Measurements from ENCODE around the gene ZNF556. TPM values are rescaled to one million over a fixed set of nuclear protein-coding genes. Genes with fewer than 3 reads are reported as not detected.

ZNF556 gene
- total RNA-seq, 4 donors from 2014 or later = not detected

DNA sequence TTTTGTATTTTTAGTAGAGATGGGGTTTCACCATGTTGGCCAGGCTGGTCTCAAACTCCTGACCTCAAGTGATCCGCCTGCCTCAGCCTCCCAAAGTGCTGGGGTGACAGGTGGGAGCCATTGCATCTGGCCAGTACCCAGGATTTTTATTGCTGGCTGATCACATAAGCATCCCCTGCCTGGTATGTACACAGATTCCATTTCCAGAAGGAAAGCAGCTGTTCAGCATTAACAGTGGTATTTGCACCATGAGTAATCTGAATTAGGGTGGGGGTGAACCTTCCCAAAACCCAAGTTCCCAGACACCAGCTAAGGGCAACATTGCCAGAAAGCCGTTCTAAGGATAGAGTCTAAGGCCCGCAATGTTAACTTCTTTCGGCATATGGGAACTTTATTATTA, 18.5 kb upstream of the ZNF556 start:
- H3K9me3 ChIP-seq = peaks cover 0 to 33% (median 10%) of the 10 kb centered on the region in 4 donors
- no peak overlapping the region for H3K27ac ChIP-seq
- no peaks in the 10 kb centered on the region for H3K27me3 ChIP-seq
- H3K4me1 ChIP-seq = no peaks in the 10 kb centered on the region
- TF ChIP-seq POLR2A (IDR thresholded peaks at IDR 0.05) = no peak
- TF ChIP-seq, protein P1, sequence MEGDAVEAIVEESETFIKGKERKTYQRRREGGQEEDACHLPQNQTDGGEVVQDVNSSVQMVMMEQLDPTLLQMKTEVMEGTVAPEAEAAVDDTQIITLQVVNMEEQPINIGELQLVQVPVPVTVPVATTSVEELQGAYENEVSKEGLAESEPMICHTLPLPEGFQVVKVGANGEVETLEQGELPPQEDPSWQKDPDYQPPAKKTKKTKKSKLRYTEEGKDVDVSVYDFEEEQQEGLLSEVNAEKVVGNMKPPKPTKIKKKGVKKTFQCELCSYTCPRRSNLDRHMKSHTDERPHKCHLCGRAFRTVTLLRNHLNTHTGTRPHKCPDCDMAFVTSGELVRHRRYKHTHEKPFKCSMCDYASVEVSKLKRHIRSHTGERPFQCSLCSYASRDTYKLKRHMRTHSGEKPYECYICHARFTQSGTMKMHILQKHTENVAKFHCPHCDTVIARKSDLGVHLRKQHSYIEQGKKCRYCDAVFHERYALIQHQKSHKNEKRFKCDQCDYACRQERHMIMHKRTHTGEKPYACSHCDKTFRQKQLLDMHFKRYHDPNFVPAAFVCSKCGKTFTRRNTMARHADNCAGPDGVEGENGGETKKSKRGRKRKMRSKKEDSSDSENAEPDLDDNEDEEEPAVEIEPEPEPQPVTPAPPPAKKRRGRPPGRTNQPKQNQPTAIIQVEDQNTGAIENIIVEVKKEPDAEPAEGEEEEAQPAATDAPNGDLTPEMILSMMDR (IDR thresholded peaks at IDR 0.05) = no peak
- DNase-seq = no peak
- no peak overlapping the region for H3K4me3 ChIP-seq
- H3K36me3 ChIP-seq = peaks cover 0 to 34% (median 8%) of the 10 kb centered on the region in 3 donors

DNA sequence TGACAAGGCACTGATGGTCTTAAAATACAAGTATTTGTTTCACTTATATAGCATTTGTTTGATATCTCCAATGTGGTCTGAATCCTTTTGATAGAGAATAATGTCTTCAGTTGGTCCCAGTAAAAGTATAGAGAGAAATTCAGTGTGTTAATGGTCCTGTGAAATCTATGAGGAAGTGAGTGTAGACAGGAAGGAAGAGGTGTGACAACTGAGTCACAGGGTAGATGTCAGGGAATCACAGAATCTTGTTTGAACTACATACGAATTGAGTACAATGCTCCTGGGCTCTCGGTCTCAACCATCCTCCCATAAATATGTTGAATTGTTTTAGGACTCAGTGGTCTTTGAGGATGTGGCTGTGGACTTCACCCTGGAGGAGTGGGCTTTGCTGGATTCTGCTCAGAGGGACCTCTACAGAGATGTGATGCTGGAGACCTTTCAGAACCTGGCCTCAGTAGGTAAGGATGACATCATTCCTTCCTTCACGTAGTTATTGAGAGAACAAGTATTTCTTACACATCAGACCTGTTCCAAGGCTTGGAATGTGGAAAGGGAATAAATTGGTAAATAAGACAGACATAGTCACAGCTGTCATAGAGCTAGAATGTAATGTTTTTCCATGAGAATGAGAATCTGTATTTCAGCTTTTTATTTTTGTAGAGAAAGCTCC, 16.7 kb upstream of the ZNF556 start:
- DNase-seq = no peak
- H3K9me3 ChIP-seq = peaks cover 0 to 49% (median 10%) of the 10 kb centered on the region in 4 donors
- TF ChIP-seq POLR2A (IDR thresholded peaks at IDR 0.05) = no peak
- TF ChIP-seq, protein P1 (IDR thresholded peaks at IDR 0.05) = no peak

DNA sequence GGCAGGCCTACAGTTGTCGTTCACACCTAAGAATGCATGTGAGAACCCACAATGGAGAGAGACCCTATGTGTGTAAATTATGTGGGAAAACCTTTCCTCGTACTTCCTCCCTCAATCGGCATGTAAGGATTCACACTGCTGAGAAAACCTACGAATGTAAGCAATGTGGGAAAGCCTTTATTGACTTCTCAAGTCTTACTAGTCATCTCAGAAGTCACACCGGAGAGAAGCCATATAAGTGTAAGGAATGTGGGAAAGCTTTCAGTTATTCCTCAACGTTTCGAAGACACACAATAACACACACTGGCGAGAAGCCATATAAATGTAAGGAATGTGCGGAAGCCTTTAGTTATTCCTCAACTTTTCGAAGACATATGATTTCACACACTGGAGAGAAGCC, 14.5 kb upstream of the ZNF556 start:
- no peaks in the 10 kb centered on the region for H3K4me1 ChIP-seq
- no peak overlapping the region for H3K4me3 ChIP-seq
- no peak overlapping the region for H3K27ac ChIP-seq
- no peak for DNase-seq
- H3K27me3 ChIP-seq = no peaks in the 10 kb centered on the region
- H3K36me3 ChIP-seq = peaks cover 0 to 47% (median 8%) of the 10 kb centered on the region in 3 donors
- H3K9me3 ChIP-seq = peaks cover 0 to 57% (median 10%) of the 10 kb centered on the region in 4 donors
- TF ChIP-seq, protein P1 (IDR thresholded peaks at IDR 0.05) = no peak
- no peak for TF ChIP-seq POLR2A (IDR thresholded peaks at IDR 0.05)

More for the DNA sequence above, 16.7 kb upstream of the ZNF556 start:
- Histone ChIP-seq H3K36me3 (peaks cover 0 to 47% (median 8%) of the 10 kb centered on the region in 3 donors), H3K27ac (no peak overlapping the region), H3K27me3 (no peaks in the 10 kb centered on the region), H3K4me3 (no peak overlapping the region), H3K4me1 (no peaks in the 10 kb centered on the region)

DNA sequence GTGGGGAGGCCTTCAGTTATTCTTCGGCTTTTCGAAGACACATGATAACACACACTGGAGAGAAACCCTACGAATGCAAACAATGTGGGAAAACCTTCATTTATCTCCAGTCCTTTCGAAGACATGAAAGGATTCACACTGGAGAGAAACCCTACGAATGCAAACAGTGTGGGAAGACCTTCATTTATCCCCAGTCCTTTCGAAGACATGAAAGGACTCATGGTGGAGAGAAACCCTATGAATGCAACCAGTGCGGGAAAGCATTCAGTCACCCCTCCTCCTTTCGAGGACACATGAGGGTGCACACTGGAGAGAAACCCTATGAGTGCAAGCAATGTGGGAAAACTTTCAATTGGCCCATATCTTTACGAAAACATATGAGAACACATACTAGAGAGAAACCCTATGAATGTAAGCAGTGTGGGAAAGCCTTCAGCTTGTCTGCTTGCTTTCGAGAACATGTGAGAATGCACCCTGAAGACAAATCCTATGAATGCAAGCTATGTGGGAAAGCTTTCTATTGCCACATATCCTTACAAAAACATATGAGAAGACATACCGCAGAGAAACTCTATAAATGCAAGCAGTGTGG, 14.0 kb upstream of the ZNF556 start:
- Histone ChIP-seq H3K9me3 (peaks cover 0 to 63% (median 10%) of the 10 kb centered on the region in 4 donors), H3K4me3 (no peak overlapping the region), H3K36me3 (peaks cover 0 to 47% (median 8%) of the 10 kb centered on the region in 3 donors), H3K27me3 (no peaks in the 10 kb centered on the region), H3K4me1 (no peaks in the 10 kb centered on the region), H3K27ac (no peak overlapping the region)
- TF ChIP-seq POLR2A (IDR thresholded peaks at IDR 0.05) = no peak
- TF ChIP-seq, protein P1 (IDR thresholded peaks at IDR 0.05) = no peak
- no peak for DNase-seq

DNA sequence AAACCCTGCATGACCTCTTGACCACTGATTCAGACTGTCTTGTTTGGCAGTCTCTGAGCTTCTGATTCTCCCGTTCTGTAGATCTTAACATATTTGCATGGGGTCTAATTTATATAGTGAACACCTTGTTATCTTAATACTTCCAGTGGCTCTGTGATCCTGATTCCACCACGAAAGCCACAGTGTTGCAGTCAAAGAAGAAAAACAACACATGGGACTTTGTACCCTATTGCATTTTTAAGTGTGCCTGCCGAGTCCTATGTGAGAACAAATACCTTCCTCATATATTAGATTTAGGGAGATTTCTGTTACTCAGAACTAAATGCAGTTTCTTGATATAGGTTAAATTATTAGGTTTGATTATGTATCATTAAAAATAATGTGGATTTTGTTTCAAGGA, 12.3 kb upstream of the ZNF556 start:
- Histone ChIP-seq H3K4me3 (no peak overlapping the region), H3K27ac (no peak overlapping the region), H3K36me3 (peaks cover 0 to 47% (median 8%) of the 10 kb centered on the region in 3 donors), H3K4me1 (no peaks in the 10 kb centered on the region), H3K9me3 (peaks cover 0 to 70% (median 10%) of the 10 kb centered on the region in 4 donors), H3K27me3 (no peaks in the 10 kb centered on the region)
- TF ChIP-seq, protein P1 (IDR thresholded peaks at IDR 0.05) = no peak
- TF ChIP-seq POLR2A (IDR thresholded peaks at IDR 0.05) = no peak
- no peak for DNase-seq

Data from Peyer's patch (tissue), 4 donors.